BE2C (cell line): ENCODE measurements around the gene CENPM.

ENCODE experiments used
- DNase-seq: peaks from one replicate; pipeline ENCODE4 v3.0.0-alpha.2; 2020
- H3K27me3 ChIP-seq: fragments of 250-450 bp; sonication (Bioruptor Pico); 2 replicates; pipeline ENCODE4 v1.5.1; 2020; ENCODE audit warnings: mild to moderate bottlenecking
- H3K36me3 ChIP-seq: fragments of 250-450 bp; sonication (Bioruptor Pico); 2 replicates; pipeline ENCODE4 v1.5.1; 2020; ENCODE audit warnings: mild to moderate bottlenecking
- H3K4me1 ChIP-seq: fragments of 250-450 bp; sonication (Bioruptor Pico); 2 replicates; pipeline ENCODE4 v1.5.1; 2020
- H3K4me3 ChIP-seq: 2 replicates; pipeline ENCODE4 v1.5.1; 2011; ENCODE audit warnings: low read depth, low read length
- H3K9me3 ChIP-seq: fragments of 250-450 bp; sonication (Bioruptor Pico); 2 replicates; pipeline ENCODE4 v1.5.1; 2020
- CTCF ChIP-seq: IDR thresholded peaks from 2 replicates; pipeline ENCODE4 v1.5.1; 2012; ENCODE audit warnings: mild to moderate bottlenecking, low read depth, low read length

Gene CENPM

GRCh38 chr22:41899992-41900651 lies 46.8 kb downstream of the CENPM start:
- H3K9me3 ChIP-seq: no peaks in the 10 kb centered on the region
- no peak for DNase-seq
- H3K36me3 ChIP-seq: peaks cover 90% of the 10 kb centered on the region
- TF ChIP-seq CTCF: no peak
- no peak overlapping the region for H3K4me3 ChIP-seq
- H3K27me3 ChIP-seq: no peaks in the 10 kb centered on the region
- H3K4me1 ChIP-seq: no peaks in the 10 kb centered on the region

- Histone ChIP-seq H3K4me3 (no peak overlapping the region), H3K9me3 (no peaks in the 10 kb centered on the region), H3K27me3 (no peaks in the 10 kb centered on the region), H3K36me3 (peaks cover 90% of the 10 kb centered on the region), H3K4me1 (no peaks in the 10 kb centered on the region)
- TF ChIP-seq CTCF: no peak
- DNase-seq: no peak
Observed at GRCh38 chr22:41899110-41899509, 47.8 kb downstream of the CENPM start.

GRCh38 chr22:41898645-41899044 lies 48.3 kb downstream of the CENPM start:
- TF ChIP-seq CTCF: no peak
- peaks cover 90% of the 10 kb centered on the region for H3K36me3 ChIP-seq
- H3K27me3 ChIP-seq: no peaks in the 10 kb centered on the region
- no peaks in the 10 kb centered on the region for H3K9me3 ChIP-seq
- no peak overlapping the region for H3K4me3 ChIP-seq
- H3K4me1 ChIP-seq: no peaks in the 10 kb centered on the region
- DNase-seq: no peak

- DNase-seq: no peak
- no peaks in the 10 kb centered on the region for H3K9me3 ChIP-seq
- H3K4me3 ChIP-seq: no peak overlapping the region
- no peaks in the 10 kb centered on the region for H3K4me1 ChIP-seq
- H3K36me3 ChIP-seq: peaks cover 92% of the 10 kb centered on the region
- no peaks in the 10 kb centered on the region for H3K27me3 ChIP-seq
- no peak for TF ChIP-seq CTCF
Observed at GRCh38 chr22:41893591-41894375, 53.2 kb downstream of the CENPM start.

- Histone ChIP-seq H3K4me3 (no peak overlapping the region), H3K4me1 (no peaks in the 10 kb centered on the region), H3K36me3 (peaks cover 93% of the 10 kb centered on the region), H3K9me3 (no peaks in the 10 kb centered on the region), H3K27me3 (no peaks in the 10 kb centered on the region)
- DNase-seq: no peak
- TF ChIP-seq CTCF: no peak
Observed at GRCh38 chr22:41892721-41893120, 54.2 kb downstream of the CENPM start.

- Histone ChIP-seq H3K4me1 (no peaks in the 10 kb centered on the region), H3K4me3 (no peak overlapping the region), H3K27me3 (no peaks in the 10 kb centered on the region), H3K9me3 (no peaks in the 10 kb centered on the region), H3K36me3 (peaks cover 93% of the 10 kb centered on the region)
- TF ChIP-seq CTCF: no peak
- no peak for DNase-seq
Observed at GRCh38 chr22:41891407-41891806, 55.5 kb downstream of the CENPM start.
